Esophagus squamous epithelium (tissue), 5 donors: Measurements from ENCODE around the gene ZIC2. TPM values are rescaled to one million over a fixed set of nuclear protein-coding genes. Genes with fewer than 3 reads are reported as not detected.

ENCODE experiments used
- DNase-seq: peaks from one replicate; lab custom pipeline; 2025; lab: John Stamatoyannopoulos, UW
- H3K27ac ChIP-seq, 4 donors: fragments of 200-600 bp; sonication (generic); one replicate each; pipeline ENCODE4 v1.5.1; 2016 to 2019; ENCODE audit warnings: mild to moderate bottlenecking in 1 of 4
- H3K27me3 ChIP-seq, 4 donors: fragments of 200-600 bp; sonication (generic); 1 replicate in 3 of 4; 2 replicates in 1 of 4; pipeline versions ENCODE4 v1.5.1 to v1.6.0; 2017 to 2021; ENCODE audit warnings: antibody characterized with exemption in 1 of 4
- H3K36me3 ChIP-seq, 3 donors: fragments of 200-600 bp; sonication (generic); one replicate each; pipeline ENCODE4 v1.5.1; 2016 to 2019
- H3K4me1 ChIP-seq, 3 donors: fragments of 200-600 bp; sonication (generic); one replicate each; pipeline ENCODE4 v1.5.1; 2017 to 2019
- H3K4me3 ChIP-seq, 4 donors: fragments of 200-600 bp; sonication (generic); 1 replicate in 3 of 4; 2 replicates in 1 of 4; pipeline ENCODE4 v1.5.1; 2016 to 2019; ENCODE audit warnings: mild to moderate bottlenecking in 2 of 4, moderate library complexity in 1 of 4
- H3K9me3 ChIP-seq, 3 donors: fragments of 200-600 bp; sonication (generic); one replicate each; pipeline ENCODE4 v1.5.1; 2016 to 2019
- CTCF ChIP-seq, 6 experiments: fragments of 450-650 bp in 4 of 6; fragments of 200-600 bp in 2 of 6; sonication (generic) in 2 of 6; IDR thresholded peaks; one replicate each; pipeline ENCODE4 v1.5.1; 2016 to 2019; ENCODE audit warnings: antibody characterized with exemption in 6 of 6, mild to moderate bottlenecking in 4 of 6, moderate library complexity in 4 of 6
- POLR2A ChIP-seq, 4 donors: fragments of 450-650 bp; IDR thresholded peaks; one replicate each; pipeline ENCODE4 v1.6.1; 2017; ENCODE audit warnings: antibody characterized with exemption in 4 of 4, mild to moderate bottlenecking in 4 of 4, moderate library complexity in 3 of 4
- WGBS, 2 donors: methylation state at CpG; one replicate each; pipeline ENCODE4 v1.1.5; 2018; 5-methylcytosine and 5-hydroxymethylcytosine counted together
- intact Hi-C: fragments of 100-400 bp; cut with DNase I; formaldehyde crosslinking; loops from one replicate; pipeline ENCODE4 v1.15.0; 2022
- total RNA-seq, 4 donors: library from RNA; depleted of rRNA; stranded (reverse); fragments of >200 nt; gene quantifications; one replicate each; pipeline ENCODE4 v1.1.0, GENCODE V29; 2016
- donor health status: DM: yes; HTN: yes; CAD: no.

Gene ZIC2
- total RNA-seq, 4 donors from 2014 or later, result under 0.01 TPM; not detected in 3

GRCh38 chr13:99978799-99979452 is 2.7 kb upstream of the ZIC2 start:
- H3K4me1 ChIP-seq, result peaks cover 20 to 61% (median 34%) of the 10 kb centered on the region in 3 donors
- intact Hi-C loops, result no loop called here
- 3 to 4% methylated on average over 16 to 18 of the region's 18 CpGs for WGBS, 2 donors

DNA sequence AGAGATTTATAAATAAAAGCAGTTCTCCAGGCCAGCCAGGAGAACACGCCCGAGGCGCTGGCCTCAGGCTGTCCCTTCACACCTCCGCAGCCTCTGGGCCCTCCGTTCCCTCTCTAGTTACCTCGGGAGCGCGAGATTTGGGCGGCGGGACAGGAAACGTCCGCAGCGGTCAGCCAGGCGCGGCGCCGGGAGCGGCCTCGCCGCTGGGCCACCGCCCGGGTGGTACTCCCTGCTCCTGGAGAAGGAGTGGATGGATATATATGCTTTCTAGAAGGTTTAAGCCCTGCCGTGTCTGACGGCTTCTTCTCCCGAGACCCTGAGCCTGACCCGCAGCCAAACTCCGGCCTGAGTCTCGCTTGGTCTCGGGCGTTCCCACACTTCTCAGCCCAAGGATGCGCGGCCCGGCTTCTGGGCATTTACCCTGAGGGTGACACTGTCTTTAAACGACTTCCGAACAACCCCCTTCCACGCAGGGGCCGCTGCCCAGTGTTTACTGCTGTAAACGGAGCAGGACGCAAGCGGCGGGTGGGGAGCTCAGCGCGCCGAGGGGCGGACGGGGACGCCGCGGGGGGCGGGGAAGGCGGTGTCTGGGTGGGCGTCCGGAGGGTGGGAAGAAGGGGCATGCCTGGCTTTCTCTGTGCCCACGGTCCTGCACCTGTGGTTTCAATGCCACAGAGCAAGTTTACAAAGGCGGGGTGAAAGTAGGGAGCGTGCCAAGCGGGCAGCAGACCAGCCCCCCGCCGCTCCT is 2.0 kb upstream of the ZIC2 start:
- intact Hi-C loops, result no loop called here
- DNase-seq, result no peak
- H3K4me1 ChIP-seq, result peaks cover 20 to 68% (median 34%) of the 10 kb centered on the region in 3 donors
- WGBS, 2 donors, result 6 to 10% methylated on average over 4 to 6 of the region's 59 CpGs
- no peaks in the 10 kb centered on the region for H3K9me3 ChIP-seq
- no peak overlapping the region for H3K27ac ChIP-seq
- peak overlapping the region; percentile 50 to 72 (median 54) for H3K4me3 ChIP-seq
- TF ChIP-seq CTCF (IDR thresholded peaks at IDR 0.05) (no peak), POLR2A (IDR thresholded peaks at IDR 0.05) (no peak)
- H3K27me3 ChIP-seq, result peaks cover 53 to 100% (median 78%) of the 10 kb centered on the region in 4 donors
- H3K36me3 ChIP-seq, result no peaks in the 10 kb centered on the region

More at GRCh38 chr13:99978799-99979452, 2.7 kb upstream of the ZIC2 start:
- DNase-seq, result no peak
- Histone ChIP-seq H3K9me3 (peaks cover 0 to 7% (median 0%) of the 10 kb centered on the region in 3 donors), H3K27me3 (peaks cover 53 to 100% (median 78%) of the 10 kb centered on the region in 4 donors), H3K4me3 (peak overlapping the region in 1 of 4 donors; percentile 72), H3K36me3 (no peaks in the 10 kb centered on the region), H3K27ac (no peak overlapping the region)
- TF ChIP-seq CTCF (IDR thresholded peaks at IDR 0.05) (no peak), POLR2A (IDR thresholded peaks at IDR 0.05) (no peak)

- no peak for DNase-seq
- Histone ChIP-seq H3K4me3 (peak overlapping the region; percentile 50 to 72 (median 54)), H3K9me3 (no peaks in the 10 kb centered on the region), H3K27me3 (peaks cover 56 to 100% (median 78%) of the 10 kb centered on the region in 4 donors), H3K27ac (no peak overlapping the region), H3K4me1 (peaks cover 20 to 75% (median 34%) of the 10 kb centered on the region in 3 donors), H3K36me3 (no peaks in the 10 kb centered on the region)
- 0% methylated on average over 3 of the region's 76 CpGs; no CpG with 5 or more reads in 1 of the 2 donors for WGBS, 2 donors
- intact Hi-C loops, result no loop called here
- TF ChIP-seq CTCF (IDR thresholded peaks at IDR 0.05) (no peak), POLR2A (IDR thresholded peaks at IDR 0.05) (no peak)
Observed at GRCh38 chr13:99980201-99980823, 1.3 kb upstream of the ZIC2 start.

GRCh38 chr13:99980824-99981734 is 505 bp upstream of the ZIC2 start:
- intact Hi-C loops, result no loop called here
- Histone ChIP-seq H3K27me3 (peaks cover 50 to 100% (median 75%) of the 10 kb centered on the region in 4 donors), H3K4me3 (peak overlapping the region; percentile 50 to 72 (median 54)), H3K4me1 (peaks cover 20 to 78% (median 34%) of the 10 kb centered on the region in 3 donors), H3K36me3 (no peaks in the 10 kb centered on the region), H3K9me3 (no peaks in the 10 kb centered on the region), H3K27ac (peak overlapping the region in 1 of 4 donors; percentile 3)
- TF ChIP-seq CTCF (IDR thresholded peaks at IDR 0.05), result no peak
- TF ChIP-seq POLR2A (IDR thresholded peaks at IDR 0.05), result no peak
- WGBS, 2 donors, result 1% methylated on average over 24 to 27 of the region's 110 CpGs
- DNase-seq, result no peak
